Measurements from ENCODE around the gene SCN5A.

The SCN5A gene

GRCh38 chr3:38598791-38599190 is 50.7 kb downstream of the SCN5A start:
- no peak for DNase-seq

GRCh38 chr3:38597502-38598060 is 51.9 kb downstream of the SCN5A start:
- DNase-seq: no peak

GRCh38 chr3:38595393-38595792 is 54.1 kb downstream of the SCN5A start:
- DNase-seq: no peak

GRCh38 chr3:38590521-38590920 is 59.0 kb downstream of the SCN5A start:
- DNase-seq: no peak

GRCh38 chr3:38588995-38589937 is 60.2 kb downstream of the SCN5A start:
- DNase-seq: no peak

GRCh38 chr3:38588371-38588971 is 61.0 kb downstream of the SCN5A start:
- no peak for DNase-seq

- no peak for DNase-seq
Measured at GRCh38 chr3:38587548-38588131, 61.8 kb downstream of the SCN5A start.

- DNase-seq: no peak
Measured at GRCh38 chr3:38586546-38587520, 62.7 kb downstream of the SCN5A start.

GRCh38 chr3:38585791-38586420 is 63.6 kb downstream of the SCN5A start:
- no peak for DNase-seq

GRCh38 chr3:38583688-38584087 is 65.8 kb downstream of the SCN5A start:
- no peak for DNase-seq

- no peak for DNase-seq
Measured at GRCh38 chr3:38582941-38583645, 66.4 kb downstream of the SCN5A start.

GRCh38 chr3:38582316-38582715 is 67.2 kb downstream of the SCN5A start:
- no peak for DNase-seq

- no peak for DNase-seq
Measured at GRCh38 chr3:38581774-38582173, 67.7 kb downstream of the SCN5A start.

GRCh38 chr3:38580450-38581382 is 68.8 kb downstream of the SCN5A start:
- DNase-seq: no peak

GRCh38 chr3:38579551-38580449 is 69.7 kb downstream of the SCN5A start:
- DNase-seq: no peak

GRCh38 chr3:38579141-38579540 is 70.3 kb downstream of the SCN5A start:
- DNase-seq: no peak

- DNase-seq: no peak
Measured at GRCh38 chr3:38578551-38578950, 70.9 kb downstream of the SCN5A start.

GRCh38 chr3:38578081-38578475 is 71.4 kb downstream of the SCN5A start:
- no peak for DNase-seq
